Breast epithelium (tissue), 4 donors: ENCODE results near the gene USP32. TPM values are rescaled to one million over a fixed set of nuclear protein-coding genes. Genes with fewer than 3 reads are reported as not detected.
"Not testable (repeated sequence)": the region's sequence is repeated elsewhere in the genome, so short reads cannot be mapped to it uniquely, and the experiment has no call there.

ENCODE experiments used
- DNase-seq, 2 donors: peaks; one replicate each; pipeline ENCODE4 v3.0.0-alpha.2; 2019; ENCODE audit warnings: low spot score in 2 of 2
- H3K27ac ChIP-seq, 2 donors: fragments of 200-600 bp; sonication (generic) in 1 of 2; one replicate each; pipeline ENCODE4 v1.5.1; 2016 to 2019; ENCODE audit warnings: mild to moderate bottlenecking in 1 of 2
- H3K27me3 ChIP-seq, 2 donors: fragments of 200-600 bp; sonication (generic) in 1 of 2; one replicate each; pipeline versions ENCODE4 v1.5.1 to v1.6.0; 2017 to 2019; ENCODE audit warnings: control low read depth in 1 of 2, mild to moderate bottlenecking in 1 of 2
- H3K36me3 ChIP-seq: fragments of 200-600 bp; one replicate; pipeline ENCODE4 v1.5.1; 2019
- H3K4me1 ChIP-seq, 2 donors: fragments of 200-600 bp; sonication (generic); one replicate each; pipeline ENCODE4 v1.5.1; 2016 to 2019; ENCODE audit warnings: control low read depth in 1 of 2
- H3K4me3 ChIP-seq, 3 donors: fragments of 200-600 bp; sonication (generic); 1 replicate in 2 of 3; 2 replicates in 1 of 3; pipeline ENCODE4 v1.5.1; 2016 to 2019; ENCODE audit warnings: mild to moderate bottlenecking in 3 of 3, moderate library complexity in 2 of 3
- H3K9me3 ChIP-seq, 2 donors: fragments of 200-600 bp; sonication (generic) in 1 of 2; one replicate each; pipeline ENCODE4 v1.5.1; 2016 to 2019; ENCODE audit warnings: control low read depth in 1 of 2
- POLR2A ChIP-seq: fragments of 450-650 bp; IDR thresholded peaks from one replicate; pipeline ENCODE4 v1.6.1; 2016; ENCODE audit warnings: antibody characterized with exemption, mild to moderate bottlenecking, moderate library complexity
- POLR2AphosphoS5 ChIP-seq, 3 donors: sonication (generic); formaldehyde crosslinking; IDR thresholded peaks; one replicate each; pipeline ENCODE4 v1.6.1; 2017; ENCODE audit warnings: antibody characterized with exemption in 3 of 3
- intact Hi-C: fragments of 100-400 bp; cut with DNase I; formaldehyde crosslinking; loops from one replicate; pipeline ENCODE4 v1.15.1; 2023; ENCODE audit warnings: low total_unique reads
- total RNA-seq, 3 donors: library from RNA; depleted of rRNA; stranded (reverse); fragments of >200 nt; gene quantifications; one replicate each; pipeline ENCODE4 v1.1.0, GENCODE V29; 2016
- TF ChIP-seq, protein P1 (sequence below), 3 donors: fragments of 450-650 bp; IDR thresholded peaks; one replicate each; pipeline ENCODE4 v1.5.1; 2016 to 2017; ENCODE audit warnings: antibody characterized with exemption in 3 of 3, mild to moderate bottlenecking in 3 of 3, moderate library complexity in 3 of 3

The USP32 gene
- total RNA-seq, 3 donors from 2014 or later: 66.2 to 95.1 (median 69.1) TPM

DNA sequence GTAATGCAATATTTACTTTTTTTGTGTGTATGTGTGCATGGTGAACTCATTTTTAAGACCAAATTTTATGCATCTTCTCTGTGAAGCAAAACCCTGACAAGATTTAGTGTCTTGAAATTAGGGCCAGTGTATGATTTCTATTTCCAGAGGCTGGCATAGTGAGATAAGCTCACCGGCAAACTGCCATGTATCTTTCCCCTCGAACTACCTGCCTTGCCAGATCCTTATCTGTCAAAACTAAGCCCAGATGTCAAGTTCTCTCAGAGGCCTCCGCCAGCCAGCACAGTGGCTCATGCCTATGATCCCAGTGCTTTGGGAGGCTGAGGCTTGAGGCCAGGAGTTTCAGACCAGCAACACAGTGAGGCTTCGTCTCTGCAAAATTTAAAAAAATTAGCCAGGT is 10.0 kb downstream of the USP32 start:
- no peaks in the 10 kb centered on the region for H3K27me3 ChIP-seq
- no peaks in the 10 kb centered on the region for H3K36me3 ChIP-seq
- DNase-seq: no peak
- H3K9me3 ChIP-seq: no peaks in the 10 kb centered on the region
- intact Hi-C loops: no loop called here
- H3K4me1 ChIP-seq: peaks cover 0 to 5% of the 10 kb centered on the region in 2 donors
- TF ChIP-seq, protein P1, sequence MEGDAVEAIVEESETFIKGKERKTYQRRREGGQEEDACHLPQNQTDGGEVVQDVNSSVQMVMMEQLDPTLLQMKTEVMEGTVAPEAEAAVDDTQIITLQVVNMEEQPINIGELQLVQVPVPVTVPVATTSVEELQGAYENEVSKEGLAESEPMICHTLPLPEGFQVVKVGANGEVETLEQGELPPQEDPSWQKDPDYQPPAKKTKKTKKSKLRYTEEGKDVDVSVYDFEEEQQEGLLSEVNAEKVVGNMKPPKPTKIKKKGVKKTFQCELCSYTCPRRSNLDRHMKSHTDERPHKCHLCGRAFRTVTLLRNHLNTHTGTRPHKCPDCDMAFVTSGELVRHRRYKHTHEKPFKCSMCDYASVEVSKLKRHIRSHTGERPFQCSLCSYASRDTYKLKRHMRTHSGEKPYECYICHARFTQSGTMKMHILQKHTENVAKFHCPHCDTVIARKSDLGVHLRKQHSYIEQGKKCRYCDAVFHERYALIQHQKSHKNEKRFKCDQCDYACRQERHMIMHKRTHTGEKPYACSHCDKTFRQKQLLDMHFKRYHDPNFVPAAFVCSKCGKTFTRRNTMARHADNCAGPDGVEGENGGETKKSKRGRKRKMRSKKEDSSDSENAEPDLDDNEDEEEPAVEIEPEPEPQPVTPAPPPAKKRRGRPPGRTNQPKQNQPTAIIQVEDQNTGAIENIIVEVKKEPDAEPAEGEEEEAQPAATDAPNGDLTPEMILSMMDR (IDR thresholded peaks at IDR 0.05): no peak
- TF ChIP-seq POLR2AphosphoS5 (IDR thresholded peaks at IDR 0.05) (no peak), POLR2A (no peak)
- H3K27ac ChIP-seq: no peak overlapping the region
- no peak overlapping the region for H3K4me3 ChIP-seq

DNA sequence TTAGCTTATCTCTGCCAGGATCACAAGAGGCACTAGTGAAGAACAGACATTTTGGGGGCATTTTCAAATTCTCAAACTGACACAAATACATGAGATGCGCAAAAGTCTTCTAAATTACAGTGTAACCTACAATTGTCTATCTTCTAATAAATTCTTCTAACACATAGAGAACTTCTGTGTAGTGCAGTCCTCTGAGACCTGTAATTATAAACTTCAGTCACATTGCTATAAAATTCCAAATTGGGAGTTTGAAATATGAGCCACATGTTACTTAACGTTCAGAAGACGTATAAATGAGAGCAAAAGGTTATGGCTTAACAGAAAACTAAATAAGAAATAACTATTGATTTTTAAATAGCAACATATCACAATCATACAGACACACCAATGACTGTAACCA is 12.5 kb downstream of the USP32 start:
- DNase-seq, H3K27ac ChIP-seq, H3K4me3 ChIP-seq, H3K4me1 ChIP-seq, H3K9me3 ChIP-seq, H3K27me3 ChIP-seq, intact Hi-C loops, H3K36me3 ChIP-seq: not testable (repeated sequence)

DNA sequence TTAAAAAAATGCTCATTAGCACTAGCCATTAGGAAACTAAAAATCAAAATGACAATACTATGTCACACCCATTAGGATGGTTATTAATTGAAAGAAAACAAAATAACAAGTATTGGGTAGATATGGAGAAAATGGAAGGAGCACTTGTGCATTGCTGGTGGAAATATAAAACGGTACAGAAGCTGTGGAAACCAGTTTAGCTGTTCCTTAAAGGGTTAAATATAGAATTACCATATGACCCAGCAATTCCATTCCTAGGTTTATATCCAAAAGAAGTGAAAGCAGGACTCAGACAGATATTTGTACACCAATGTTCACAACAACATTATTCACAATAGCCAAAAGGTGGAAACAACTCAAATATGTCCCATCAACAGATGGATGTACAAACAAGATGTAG is 13.7 kb downstream of the USP32 start:
- H3K36me3 ChIP-seq, DNase-seq, H3K4me1 ChIP-seq, intact Hi-C loops, H3K4me3 ChIP-seq, H3K9me3 ChIP-seq, H3K27me3 ChIP-seq, H3K27ac ChIP-seq: not testable (repeated sequence)

DNA sequence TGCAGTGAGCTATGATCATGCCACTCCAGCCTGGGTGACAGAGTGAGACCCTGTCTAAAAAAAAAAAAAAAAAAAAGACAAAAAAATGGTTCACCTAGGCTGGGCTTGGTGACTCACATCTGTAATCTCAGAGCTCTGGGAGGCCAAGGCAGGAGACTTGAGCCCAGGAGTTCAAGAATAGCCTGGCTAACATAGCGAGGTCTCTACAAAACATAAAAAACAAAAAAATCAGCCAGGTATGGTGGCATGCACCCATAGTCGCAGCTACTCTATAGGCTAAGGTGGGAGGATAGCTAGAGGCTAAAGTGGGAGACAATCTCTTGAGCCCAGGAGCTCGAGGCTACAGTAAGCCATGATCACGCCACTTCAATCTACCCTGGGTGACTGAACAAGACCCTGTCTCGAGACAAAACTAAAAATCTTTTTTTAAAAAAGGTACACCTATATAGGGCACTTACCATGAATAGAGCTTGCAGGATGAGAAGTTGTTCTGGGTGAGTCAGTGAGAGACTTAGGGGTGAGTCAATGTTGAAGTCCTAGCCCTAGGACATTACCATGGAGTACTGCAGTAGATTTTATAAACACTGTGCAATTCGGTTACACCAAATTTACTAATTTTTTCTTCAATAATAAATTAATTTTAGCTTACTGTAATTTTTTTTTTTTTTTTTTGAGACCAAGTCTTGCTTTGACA is 19.0 kb downstream of the USP32 start:
- no peak for TF ChIP-seq POLR2AphosphoS5 (IDR thresholded peaks at IDR 0.05)
- TF ChIP-seq POLR2A: no peak
- TF ChIP-seq, protein P1 (IDR thresholded peaks at IDR 0.05): no peak
- DNase-seq: no peak
- intact Hi-C loops: no loop called here

DNA sequence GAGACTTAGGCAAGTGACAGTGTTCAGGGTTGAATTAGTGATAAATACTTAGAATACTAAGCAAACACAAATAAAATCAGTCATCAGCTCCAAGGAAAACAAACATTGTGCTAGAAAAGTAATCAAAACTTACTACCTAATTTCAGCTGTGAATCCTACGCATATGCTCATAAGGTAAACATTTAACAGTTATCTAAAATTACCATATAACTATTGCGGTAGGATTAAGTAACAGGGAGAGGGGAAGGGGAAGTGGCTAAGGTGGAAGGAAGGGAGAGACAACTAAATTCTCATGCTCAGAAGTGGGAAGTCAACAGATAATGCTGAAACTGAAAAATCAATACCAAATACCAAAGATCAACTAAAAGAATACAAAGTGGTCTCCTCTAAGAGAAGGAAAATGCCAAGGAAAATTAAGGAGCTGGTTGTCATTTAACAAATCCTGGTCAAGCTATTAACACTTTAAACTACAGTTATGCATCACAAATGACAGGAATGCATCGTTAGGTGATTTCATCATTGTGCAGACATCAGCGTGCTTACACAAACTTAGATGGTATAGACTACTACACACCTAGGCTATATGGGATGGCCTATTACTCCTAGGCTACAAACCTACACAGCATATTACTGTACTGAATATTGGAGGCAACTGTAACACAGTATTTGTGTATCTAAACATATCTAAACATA is 20.0 kb downstream of the USP32 start:
- no peaks in the 10 kb centered on the region for H3K4me1 ChIP-seq
- DNase-seq: no peak
- H3K27ac ChIP-seq: no peak overlapping the region
- H3K27me3 ChIP-seq: no peaks in the 10 kb centered on the region
- intact Hi-C loops: no loop called here
- no peaks in the 10 kb centered on the region for H3K9me3 ChIP-seq
- no peaks in the 10 kb centered on the region for H3K36me3 ChIP-seq
- no peak for TF ChIP-seq POLR2A
- TF ChIP-seq, protein P1 (IDR thresholded peaks at IDR 0.05): no peak
- no peak for TF ChIP-seq POLR2AphosphoS5 (IDR thresholded peaks at IDR 0.05)
- no peak overlapping the region for H3K4me3 ChIP-seq

More for the DNA sequence above, 19.0 kb downstream of the USP32 start:
- H3K27me3 ChIP-seq: no peaks in the 10 kb centered on the region
- no peak overlapping the region for H3K27ac ChIP-seq
- no peaks in the 10 kb centered on the region for H3K9me3 ChIP-seq
- H3K4me1 ChIP-seq: no peaks in the 10 kb centered on the region
- H3K4me3 ChIP-seq: no peak overlapping the region
- no peaks in the 10 kb centered on the region for H3K36me3 ChIP-seq

DNA sequence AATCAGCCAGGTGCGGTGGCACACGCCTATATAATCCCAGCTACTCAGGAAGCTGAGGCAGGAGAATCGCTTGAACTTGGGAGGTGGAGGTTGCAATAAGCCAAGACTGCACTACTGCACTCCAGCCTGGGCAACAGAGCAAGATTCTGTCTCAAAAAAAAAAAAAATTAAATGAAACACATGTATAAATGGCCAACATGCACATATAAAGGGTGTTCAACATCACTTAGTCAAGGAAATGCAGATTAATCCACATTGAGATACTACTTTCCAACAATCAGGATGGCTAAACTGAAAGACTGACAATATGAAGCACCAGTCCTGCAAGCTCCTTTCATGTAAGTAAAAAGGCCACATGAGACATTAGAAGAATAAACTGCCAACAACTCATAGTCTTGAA is 20.5 kb downstream of the USP32 start:
- DNase-seq: no peak
- Histone ChIP-seq H3K36me3 (no peaks in the 10 kb centered on the region), H3K4me1 (no peaks in the 10 kb centered on the region), H3K4me3 (no peak overlapping the region), H3K27me3 (no peaks in the 10 kb centered on the region), H3K9me3 (no peaks in the 10 kb centered on the region), H3K27ac (no peak overlapping the region)
- intact Hi-C loops: no loop called here
- TF ChIP-seq POLR2A: no peak
- TF ChIP-seq, protein P1 (IDR thresholded peaks at IDR 0.05): no peak
- TF ChIP-seq POLR2AphosphoS5 (IDR thresholded peaks at IDR 0.05): no peak
